Effector memory CD4-positive, alpha-beta T cell (primary cell): ENCODE measurements around the gene MYH10.

Experiments
- DNase-seq, 3 donors: peaks; one replicate each; pipeline ENCODE4 v3.0.0-alpha.2; 2020
- H3K27ac ChIP-seq: 2 replicates; pipeline ENCODE4 v1.7.0; 2013; ENCODE audit warnings: mild to moderate bottlenecking, low read length, moderate library complexity; ENCODE audit not compliant: insufficient read depth, poor library complexity, severe bottlenecking
- H3K27me3 ChIP-seq: replicated peaks from 2 replicates; pipeline ENCODE4 v1.7.0; 2013; ENCODE audit warnings: mild to moderate bottlenecking, low read length; ENCODE audit not compliant: insufficient read depth, control insufficient read depth, poor library complexity, severe bottlenecking
- H3K36me3 ChIP-seq: 2 replicates; pipeline ENCODE4 v1.7.0; 2013; ENCODE audit warnings: mild to moderate bottlenecking, low read length, moderate library complexity; ENCODE audit not compliant: control insufficient read depth, insufficient read depth
- H3K4me1 ChIP-seq: 2 replicates; pipeline ENCODE4 v1.7.0; 2013; ENCODE audit warnings: low read length, mild to moderate bottlenecking; ENCODE audit not compliant: control insufficient read depth, insufficient read depth, poor library complexity, severe bottlenecking
- H3K4me3 ChIP-seq: 2 replicates; pipeline ENCODE4 v1.7.0; 2013; ENCODE audit warnings: low read length, low read depth, mild to moderate bottlenecking; ENCODE audit not compliant: insufficient read depth, poor library complexity, severe bottlenecking
- H3K9me3 ChIP-seq: 2 replicates; pipeline ENCODE4 v1.7.0; 2013; ENCODE audit warnings: mild to moderate bottlenecking, low read length, moderate library complexity; ENCODE audit not compliant: control insufficient read depth

The MYH10 gene

DNA sequence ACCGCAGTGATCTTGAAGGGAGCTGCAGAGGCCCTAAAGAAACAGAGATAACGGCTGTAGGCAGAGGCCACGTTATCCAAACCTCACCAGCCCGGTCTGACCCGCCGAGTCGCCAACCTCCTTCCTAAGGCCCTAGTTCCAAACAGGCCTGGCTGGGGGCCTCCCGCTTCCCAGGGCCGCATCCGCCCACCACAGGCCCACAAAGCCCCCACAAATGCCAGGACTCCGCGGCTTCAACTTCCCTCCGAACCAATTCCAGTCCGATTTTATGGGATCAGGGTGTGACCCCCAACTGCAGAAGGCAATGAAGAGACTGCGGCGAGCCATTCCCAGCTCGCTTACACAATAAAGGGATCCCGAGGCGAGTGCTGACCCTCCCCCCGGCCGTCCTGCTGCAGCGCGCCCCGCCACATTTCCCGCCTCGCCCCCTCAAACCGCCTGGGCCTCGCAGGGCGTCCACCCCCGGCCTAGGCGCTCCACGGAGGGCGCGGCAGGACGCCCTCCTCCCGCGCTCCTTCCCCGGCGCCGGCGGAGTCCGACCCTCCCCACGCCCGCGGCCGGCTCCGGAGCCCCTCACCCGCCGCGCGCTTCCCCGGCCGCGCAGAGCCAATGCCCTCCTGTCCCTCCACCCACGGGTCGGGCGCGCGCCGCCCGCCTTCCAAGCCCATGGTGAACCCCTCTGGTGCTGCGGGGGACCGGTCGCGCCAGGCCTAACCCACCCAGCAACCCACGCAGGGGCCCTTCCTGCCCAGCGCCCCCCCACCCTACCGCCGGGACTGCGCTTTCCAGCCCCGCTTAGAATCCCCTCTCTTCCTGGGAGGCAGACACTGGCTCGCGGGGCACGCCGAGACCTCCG lies 926 bp downstream of the MYH10 start:
- no peak overlapping the region for H3K27ac ChIP-seq
- DNase-seq, result no peak
- H3K9me3 ChIP-seq, result no peaks in the 10 kb centered on the region
- no peaks in the 10 kb centered on the region for H3K36me3 ChIP-seq
- H3K27me3 ChIP-seq, result peaks cover 6% of the 10 kb centered on the region
- H3K4me3 ChIP-seq, result peak overlapping the region; percentile 78
- peaks cover 18% of the 10 kb centered on the region for H3K4me1 ChIP-seq

DNA sequence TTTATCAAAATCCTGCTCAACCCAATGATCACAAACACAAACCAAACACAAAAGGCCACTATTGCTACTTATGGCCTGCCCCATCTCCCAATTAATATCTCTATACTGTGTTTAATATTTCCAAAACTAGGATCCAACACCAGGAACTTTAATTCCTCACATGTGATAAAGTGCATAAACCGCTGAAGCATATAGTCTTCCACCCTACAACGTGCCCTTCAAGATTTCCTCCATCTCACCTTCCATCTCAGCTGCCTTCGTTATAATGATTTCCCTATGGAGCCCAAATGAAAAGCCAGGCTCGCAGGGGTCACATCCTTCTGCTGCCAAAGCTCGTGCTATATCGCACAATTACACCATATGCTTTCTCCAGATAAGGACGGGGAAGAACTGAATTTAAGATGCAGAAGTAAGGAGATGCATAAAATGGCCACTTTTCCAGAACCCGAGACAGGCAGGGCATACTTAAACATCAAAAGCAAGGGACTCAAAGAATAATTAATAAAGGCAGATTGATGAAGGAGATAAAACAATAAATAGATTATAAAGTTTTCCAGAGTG lies 1.8 kb downstream of the MYH10 start:
- DNase-seq, result no peak
- no peaks in the 10 kb centered on the region for H3K36me3 ChIP-seq
- H3K27me3 ChIP-seq, result peaks cover 6% of the 10 kb centered on the region
- no peaks in the 10 kb centered on the region for H3K9me3 ChIP-seq
- peaks cover 18% of the 10 kb centered on the region for H3K4me1 ChIP-seq
- no peak overlapping the region for H3K4me3 ChIP-seq
- no peak overlapping the region for H3K27ac ChIP-seq

GRCh38 chr17:8628172-8628571 lies 2.4 kb downstream of the MYH10 start:
- peaks cover 6% of the 10 kb centered on the region for H3K27me3 ChIP-seq
- H3K9me3 ChIP-seq, result no peaks in the 10 kb centered on the region
- no peak overlapping the region for H3K27ac ChIP-seq
- no peak overlapping the region for H3K4me3 ChIP-seq
- peaks cover 18% of the 10 kb centered on the region for H3K4me1 ChIP-seq
- H3K36me3 ChIP-seq, result no peaks in the 10 kb centered on the region
- no peak for DNase-seq

GRCh38 chr17:8623591-8623990 lies 6.9 kb downstream of the MYH10 start:
- no peaks in the 10 kb centered on the region for H3K36me3 ChIP-seq
- DNase-seq, result no peak
- no peaks in the 10 kb centered on the region for H3K4me1 ChIP-seq
- H3K9me3 ChIP-seq, result no peaks in the 10 kb centered on the region
- H3K27ac ChIP-seq, result no peak overlapping the region
- H3K4me3 ChIP-seq, result no peak overlapping the region
- no peaks in the 10 kb centered on the region for H3K27me3 ChIP-seq

DNA sequence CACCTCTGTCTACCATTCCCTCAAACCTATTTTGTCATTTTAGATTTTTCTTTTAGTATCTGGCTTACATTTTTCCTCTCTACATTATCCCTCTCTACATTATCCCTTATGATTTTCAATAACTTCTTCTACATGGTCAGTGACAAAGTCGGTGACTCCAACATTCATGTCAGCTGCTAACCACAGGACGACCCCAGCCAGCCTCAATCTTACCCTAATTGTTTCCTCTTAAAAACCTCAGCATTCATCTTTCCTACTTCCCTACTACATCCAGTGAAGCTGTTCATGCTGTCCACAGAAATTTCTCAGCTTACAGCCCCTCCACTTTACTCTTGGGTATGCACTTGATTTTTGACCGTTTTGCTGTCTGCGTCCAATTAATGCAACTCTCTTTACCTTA lies 8.3 kb downstream of the MYH10 start:
- no peaks in the 10 kb centered on the region for H3K36me3 ChIP-seq
- no peaks in the 10 kb centered on the region for H3K9me3 ChIP-seq
- no peak overlapping the region for H3K4me3 ChIP-seq
- no peak overlapping the region for H3K27ac ChIP-seq
- H3K27me3 ChIP-seq, result no peaks in the 10 kb centered on the region
- no peak for DNase-seq
- H3K4me1 ChIP-seq, result no peaks in the 10 kb centered on the region

DNA sequence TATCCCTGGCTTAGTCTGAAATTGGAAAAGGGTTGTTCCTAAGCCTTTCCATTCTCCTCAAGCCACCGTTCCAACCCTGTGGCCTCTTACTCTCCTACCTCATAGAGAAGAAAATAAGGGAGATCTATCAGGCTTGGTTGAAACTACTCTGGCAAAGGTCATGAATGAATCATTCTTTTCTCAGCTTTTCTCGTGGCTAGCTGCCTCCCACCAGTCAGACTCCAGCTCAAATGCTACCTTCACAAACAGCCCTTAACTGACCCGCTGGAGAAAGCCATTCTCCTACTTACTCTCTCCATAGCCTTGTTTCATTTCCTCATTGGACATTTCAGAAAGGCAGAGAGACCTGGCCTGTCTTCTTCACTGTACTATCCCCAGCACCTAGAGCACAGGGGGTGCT lies 8.9 kb downstream of the MYH10 start:
- Histone ChIP-seq H3K4me3 (no peak overlapping the region), H3K4me1 (no peaks in the 10 kb centered on the region), H3K36me3 (no peaks in the 10 kb centered on the region), H3K27me3 (no peaks in the 10 kb centered on the region), H3K9me3 (no peaks in the 10 kb centered on the region), H3K27ac (no peak overlapping the region)
- no peak for DNase-seq

DNA sequence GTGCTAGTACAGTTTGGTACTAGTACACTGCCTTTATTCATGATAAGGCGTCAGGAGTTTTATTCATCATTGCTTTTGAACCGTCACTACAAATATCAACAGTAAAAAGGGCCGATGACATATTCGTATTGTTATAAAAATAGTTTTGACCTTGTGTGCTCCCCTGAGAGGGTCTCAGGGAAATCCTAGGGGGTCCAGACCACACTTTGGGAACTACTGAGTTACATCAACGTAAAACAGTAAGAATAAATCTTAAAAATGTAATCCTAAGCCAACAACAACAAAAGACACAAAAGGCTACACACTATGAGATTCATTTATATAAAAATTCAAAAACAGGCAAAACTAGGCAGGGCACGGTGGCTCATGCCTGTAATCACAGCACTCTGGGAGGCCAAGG lies 11.2 kb downstream of the MYH10 start:
- no peaks in the 10 kb centered on the region for H3K36me3 ChIP-seq
- no peaks in the 10 kb centered on the region for H3K27me3 ChIP-seq
- no peak overlapping the region for H3K27ac ChIP-seq

DNA sequence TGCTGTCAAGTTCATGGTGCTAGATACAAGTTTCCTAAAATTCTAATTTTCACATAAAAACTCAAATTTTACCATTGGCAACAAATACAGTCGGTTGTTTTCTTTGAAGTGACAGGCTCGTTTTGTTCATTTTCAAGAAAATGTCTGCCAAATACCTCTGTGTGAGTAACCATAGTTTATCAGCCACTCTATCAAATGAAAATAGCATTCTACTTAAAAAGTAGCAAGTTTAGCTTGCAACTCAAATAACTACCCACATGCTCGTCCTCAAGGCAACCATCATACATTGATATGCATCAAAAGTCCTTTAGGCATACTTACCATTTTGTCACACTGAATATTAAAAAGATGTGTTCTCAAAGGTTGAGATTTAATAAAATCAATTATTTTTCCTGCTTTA lies 11.7 kb downstream of the MYH10 start:
- H3K4me1 ChIP-seq, result no peaks in the 10 kb centered on the region
- no peak overlapping the region for H3K27ac ChIP-seq
- H3K36me3 ChIP-seq, result no peaks in the 10 kb centered on the region
- H3K27me3 ChIP-seq, result no peaks in the 10 kb centered on the region
- no peak for DNase-seq
- no peak overlapping the region for H3K4me3 ChIP-seq
- H3K9me3 ChIP-seq, result no peaks in the 10 kb centered on the region

More for the DNA sequence above, 11.2 kb downstream of the MYH10 start:
- no peak overlapping the region for H3K4me3 ChIP-seq
- no peaks in the 10 kb centered on the region for H3K4me1 ChIP-seq
- no peaks in the 10 kb centered on the region for H3K9me3 ChIP-seq
- DNase-seq, result no peak

- DNase-seq, result no peak
- Histone ChIP-seq H3K4me1 (no peaks in the 10 kb centered on the region), H3K27ac (no peak overlapping the region), H3K27me3 (no peaks in the 10 kb centered on the region), H3K4me3 (no peak overlapping the region), H3K36me3 (no peaks in the 10 kb centered on the region), H3K9me3 (no peaks in the 10 kb centered on the region)
Measured at GRCh38 chr17:8614988-8615387, 15.5 kb downstream of the MYH10 start.

DNA sequence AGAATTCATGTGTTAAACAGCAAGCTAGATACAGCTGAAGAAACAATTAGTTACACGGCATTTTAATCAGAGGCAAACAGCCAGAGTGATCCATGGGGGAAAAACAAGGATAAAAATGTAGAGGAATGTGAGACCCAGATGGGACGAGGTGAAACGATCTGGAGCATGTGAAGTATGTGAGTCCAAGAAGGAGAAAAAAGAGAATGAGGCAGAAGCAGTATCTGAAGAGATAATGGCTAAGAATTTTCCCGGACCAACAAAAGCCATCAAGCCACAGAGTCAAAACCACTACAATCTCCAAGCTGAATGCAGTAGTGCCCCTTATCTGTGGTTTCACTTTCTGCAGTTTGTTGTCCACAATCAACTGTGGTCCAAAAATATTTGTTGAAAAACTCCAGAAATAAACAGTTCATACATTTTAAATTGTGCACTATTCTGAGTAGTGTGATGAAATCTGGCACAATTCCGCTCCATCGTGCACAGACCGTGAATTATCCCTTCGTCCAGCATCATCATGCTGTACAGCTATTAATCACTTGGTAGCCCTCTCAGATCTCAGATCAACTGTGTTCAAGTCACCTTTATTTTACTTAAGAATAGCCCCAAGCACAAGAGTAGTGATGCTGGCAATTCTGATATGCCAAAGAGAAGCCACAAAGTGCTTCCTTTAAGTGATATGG lies 18.8 kb downstream of the MYH10 start:
- Histone ChIP-seq H3K4me3 (no peak overlapping the region), H3K9me3 (no peaks in the 10 kb centered on the region), H3K27ac (no peak overlapping the region), H3K36me3 (no peaks in the 10 kb centered on the region), H3K27me3 (no peaks in the 10 kb centered on the region), H3K4me1 (no peaks in the 10 kb centered on the region)
- DNase-seq, result no peak
